Common myeloid progenitor, CD34-positive (primary cell): ENCODE results near the gene TM6SF1.
"Not testable (repeated sequence)": the region's sequence is repeated elsewhere in the genome, so short reads cannot be mapped to it uniquely, and the experiment has no call there.

Experiments used
- CTCF ChIA-PET: fragments of 350-600 bp; sonication (Branson Sonifier 250); formaldehyde crosslinking; loops from one replicate; lab custom pipeline; 2021; ENCODE audit warnings: antibody characterized with exemption; lab: Charles Lee
- POLR2A ChIA-PET: fragments of 350-600 bp; sonication (Branson Sonifier 250); formaldehyde crosslinking; loops from one replicate; lab custom pipeline; 2021; ENCODE audit warnings: antibody characterized with exemption; lab: Charles Lee
- DNase-seq, 3 donors: peaks; one replicate each; pipeline versions ENCODE4 v3.0.0 to v3.0.0-alpha.2; 2013
- H3K27ac ChIP-seq, 2 experiments: 1 replicate in 1 of 2; 2 replicates in 1 of 2; pipeline ENCODE4 v1.7.0; 2013; ENCODE audit warnings: inconsistent platforms in 2 of 2, low read length in 2 of 2, mild to moderate bottlenecking in 2 of 2, low read depth in 1 of 2, moderate library complexity in 1 of 2; ENCODE audit not compliant: severe bottlenecking in 2 of 2, insufficient read depth in 1 of 2, poor library complexity in 1 of 2
- H3K27me3 ChIP-seq, 5 experiments: replicated peaks in 2 of 5; 1 replicate in 3 of 5; 2 replicates in 2 of 5; pipeline versions ENCODE4 v1.6.1 to v1.7.0; 2013; ENCODE audit warnings: low read length in 4 of 5, mild to moderate bottlenecking in 2 of 5, moderate library complexity in 2 of 5, inconsistent platforms in 1 of 5; ENCODE audit not compliant: insufficient read depth in 5 of 5, control insufficient read depth in 4 of 5
- H3K36me3 ChIP-seq, 4 experiments: 1 replicate in 2 of 4; 2 replicates in 2 of 4; pipeline versions ENCODE4 v1.6.1 to v1.7.0; 2013; ENCODE audit warnings: low read length in 3 of 4, control low read depth in 1 of 4, mild to moderate bottlenecking in 1 of 4; ENCODE audit not compliant: control insufficient read depth in 4 of 4, insufficient read depth in 4 of 4
- H3K4me1 ChIP-seq, 4 experiments: 1 replicate in 3 of 4; 2 replicates in 1 of 4; pipeline versions ENCODE4 v1.6.1 to v1.7.1; 2013; ENCODE audit warnings: low read length in 3 of 4, mild to moderate bottlenecking in 3 of 4, control low read depth in 1 of 4, inconsistent platforms in 1 of 4, moderate library complexity in 1 of 4; ENCODE audit not compliant: control insufficient read depth in 4 of 4, insufficient read depth in 4 of 4; ENCODE audit errors: control extremely low read depth in 1 of 4
- H3K4me3 ChIP-seq, 7 experiments: 1 replicate in 4 of 7; 2 replicates in 3 of 7; pipeline versions ENCODE4 v1.5.1 to v1.7.0; 2013; ENCODE audit warnings: mild to moderate bottlenecking in 7 of 7, low read length in 6 of 7, moderate library complexity in 6 of 7, inconsistent platforms in 2 of 7, low read depth in 2 of 7, control low read depth in 1 of 7; ENCODE audit not compliant: insufficient read depth in 4 of 7, control insufficient read depth in 1 of 7; ENCODE audit errors: extremely low read depth in 1 of 7
- H3K9me3 ChIP-seq, 5 experiments: 1 replicate in 4 of 5; 2 replicates in 1 of 5; pipeline versions ENCODE4 v1.6.1 to v1.7.1; 2013; ENCODE audit warnings: low read length in 4 of 5, mild to moderate bottlenecking in 2 of 5, inconsistent platforms in 1 of 5, low read depth in 1 of 5, moderate library complexity in 1 of 5; ENCODE audit not compliant: control insufficient read depth in 4 of 5, insufficient read depth in 2 of 5; ENCODE audit errors: control extremely low read depth in 1 of 5
- WGBS: methylation state at CpG from one replicate; pipeline ENCODE4 v1.1.5; 2013; ENCODE audit not compliant: insufficient coverage; 5-methylcytosine and 5-hydroxymethylcytosine counted together

Gene TM6SF1

GRCh38 chr15:83077491-83078230, 29.8 kb upstream of the TM6SF1 start:
- WGBS: 82% methylated on average over 4 of the region's 5 CpGs
- Histone ChIP-seq H3K4me3 (no peak overlapping the region), H3K36me3 (no peaks in the 10 kb centered on the region), H3K9me3 (peaks cover 0 to 14% (median 10%) of the 10 kb centered on the region in 5 experiments), H3K27me3 (peaks cover 0 to 2% (median 0%) of the 10 kb centered on the region in 5 experiments), H3K4me1 (no peaks in the 10 kb centered on the region), H3K27ac (no peak overlapping the region)
- no peak for DNase-seq
- ChIA-PET CTCF (interaction anchor here (0.8 to 1.2 kb wide), 2 partner anchors 9 to 20 kb away, joined by 3 read pairs; no protein-coding TSS in a partner anchor), POLR2A (no interaction called here)

DNA sequence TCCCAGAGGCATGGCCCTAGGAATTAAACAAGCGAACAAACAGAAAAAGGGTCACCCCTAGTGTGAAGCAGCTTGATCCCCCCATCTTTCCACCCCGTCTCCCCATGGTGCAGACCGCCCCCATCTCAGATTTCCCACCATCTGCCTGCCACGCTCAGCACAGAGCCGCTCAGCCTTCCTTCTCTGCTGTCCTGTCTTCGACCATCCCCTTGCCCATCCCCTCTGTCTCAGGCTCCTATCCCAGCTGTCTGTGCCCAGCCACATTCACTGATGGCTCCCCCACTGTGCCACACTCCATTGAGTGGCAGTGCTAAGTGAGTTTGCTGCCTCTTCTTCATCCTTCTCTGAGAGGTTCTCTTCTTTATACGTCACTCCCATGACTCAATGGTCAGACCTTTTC, 28.7 kb upstream of the TM6SF1 start:
- Histone ChIP-seq H3K4me3 (no peak overlapping the region), H3K4me1 (no peaks in the 10 kb centered on the region), H3K9me3 (peaks cover 0 to 11% (median 5%) of the 10 kb centered on the region in 5 experiments), H3K36me3 (no peaks in the 10 kb centered on the region), H3K27me3 (peaks cover 0 to 2% (median 0%) of the 10 kb centered on the region in 5 experiments), H3K27ac (no peak overlapping the region)
- DNase-seq: no peak
- CTCF ChIA-PET: interaction anchor here (1.6 kb wide), 1 partner anchor 11 kb away, joined by 6 read pairs; no protein-coding TSS in a partner anchor
- 92% methylated on average over 5 of the region's 7 CpGs for WGBS
- POLR2A ChIA-PET: no interaction called here

GRCh38 chr15:83081256-83082014, 26.0 kb upstream of the TM6SF1 start:
- Histone ChIP-seq H3K27me3 (peaks cover 0 to 2% (median 0%) of the 10 kb centered on the region in 5 experiments), H3K36me3 (no peaks in the 10 kb centered on the region), H3K9me3 (peaks cover 0 to 4% (median 0%) of the 10 kb centered on the region in 5 experiments), H3K4me3 (no peak overlapping the region), H3K4me1 (peaks cover 0 to 5% (median 0%) of the 10 kb centered on the region in 4 experiments), H3K27ac (no peak overlapping the region)
- ChIA-PET POLR2A (no interaction called here), CTCF (interaction anchor here (1.1 to 1.8 kb wide), 3 partner anchors 13 to 27 kb away, joined by 4 to 7 read pairs (median 5); partner anchors contain the start of gene BTBD1)
- 87% methylated on average over 4 of the region's 5 CpGs for whole genome bisulfite sequencing
- DNase-seq: peak in 1 of 3 donors; percentile 49

GRCh38 chr15:83082730-83083386, 24.6 kb upstream of the TM6SF1 start:
- 88% methylated on average over 5 of the region's 5 CpGs for WGBS

GRCh38 chr15:83085461-83085860, 22.0 kb upstream of the TM6SF1 start:
- H3K36me3 ChIP-seq, H3K4me3 ChIP-seq, H3K27me3 ChIP-seq, H3K4me1 ChIP-seq, DNase-seq, H3K27ac ChIP-seq, CTCF ChIA-PET, POLR2A ChIA-PET, H3K9me3 ChIP-seq: not testable (repeated sequence)
- WGBS: 97% methylated on average over 3 of the region's 3 CpGs

More at GRCh38 chr15:83082730-83083386, 24.6 kb upstream of the TM6SF1 start:
- CTCF ChIA-PET: interaction anchor here (1.8 kb wide), 1 partner anchor 11 kb away, joined by 4 read pairs; no protein-coding TSS in a partner anchor
- H3K4me1 ChIP-seq: peaks cover 0 to 5% (median 0%) of the 10 kb centered on the region in 4 experiments
- peaks cover 0 to 4% (median 0%) of the 10 kb centered on the region in 5 experiments for H3K9me3 ChIP-seq
- no peaks in the 10 kb centered on the region for H3K36me3 ChIP-seq
- POLR2A ChIA-PET: no interaction called here
- peaks cover 0 to 2% (median 0%) of the 10 kb centered on the region in 5 experiments for H3K27me3 ChIP-seq
- H3K4me3 ChIP-seq: no peak overlapping the region
- DNase-seq: peak in 1 of 3 donors; percentile 30
- H3K27ac ChIP-seq: no peak overlapping the region

DNA sequence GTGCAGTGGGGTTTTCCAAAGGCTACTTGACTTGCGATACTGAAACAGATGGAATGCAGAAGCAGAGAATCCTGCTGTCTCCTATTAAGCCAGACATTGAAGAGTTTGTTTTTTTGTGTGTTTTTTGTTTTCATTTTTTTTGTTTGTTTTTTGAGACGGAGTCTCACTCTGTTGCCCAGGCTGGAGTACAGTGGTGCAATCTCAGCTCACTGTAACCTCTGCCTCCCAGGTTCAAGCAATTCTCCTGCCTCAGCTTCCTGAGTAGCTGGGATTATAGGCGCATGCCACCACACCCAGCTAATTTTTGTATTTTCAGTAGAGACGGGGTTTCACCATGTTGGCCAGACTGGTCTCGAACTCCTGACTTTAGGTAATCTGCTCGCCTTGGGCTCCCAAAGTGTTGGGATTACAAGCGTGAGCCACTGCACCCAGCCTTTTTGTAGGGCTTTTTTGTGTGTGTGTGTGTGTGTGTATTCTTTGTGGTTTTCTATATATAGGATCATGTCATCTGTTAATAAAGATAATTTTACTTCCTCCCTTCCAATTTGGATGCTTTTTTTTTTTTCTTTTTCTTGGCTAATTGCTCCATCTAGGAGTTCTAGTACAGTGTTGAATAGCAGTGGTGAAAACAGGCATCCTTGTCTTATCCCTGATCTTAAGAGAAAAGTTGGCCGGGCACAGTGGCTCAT, 21.4 kb upstream of the TM6SF1 start:
- WGBS: 91% methylated on average over 5 of the region's 8 CpGs
- CTCF ChIA-PET: interaction anchor here (1.1 kb wide), 1 partner anchor 21 kb away, joined by 3 read pairs; no protein-coding TSS in a partner anchor
- H3K4me3 ChIP-seq, H3K9me3 ChIP-seq, H3K4me1 ChIP-seq, POLR2A ChIA-PET, H3K27me3 ChIP-seq, H3K27ac ChIP-seq, H3K36me3 ChIP-seq: not testable (repeated sequence)
- DNase-seq: peak in 1 of 3 donors; percentile 55
